GM12892 (cell line): ENCODE results near the gene CACNA2D3.

ENCODE experiments used
- POLR2A ChIP-seq: IDR thresholded peaks from 2 replicates; pipeline ENCODE4 v1.6.1; 2011; ENCODE audit warnings: low read depth, low read length, control low read depth
- POLR2AphosphoS5 ChIP-seq: IDR thresholded peaks from 2 replicates; pipeline ENCODE4 v1.6.1; 2011; ENCODE audit warnings: low read depth, low read length, control low read depth

DNA sequence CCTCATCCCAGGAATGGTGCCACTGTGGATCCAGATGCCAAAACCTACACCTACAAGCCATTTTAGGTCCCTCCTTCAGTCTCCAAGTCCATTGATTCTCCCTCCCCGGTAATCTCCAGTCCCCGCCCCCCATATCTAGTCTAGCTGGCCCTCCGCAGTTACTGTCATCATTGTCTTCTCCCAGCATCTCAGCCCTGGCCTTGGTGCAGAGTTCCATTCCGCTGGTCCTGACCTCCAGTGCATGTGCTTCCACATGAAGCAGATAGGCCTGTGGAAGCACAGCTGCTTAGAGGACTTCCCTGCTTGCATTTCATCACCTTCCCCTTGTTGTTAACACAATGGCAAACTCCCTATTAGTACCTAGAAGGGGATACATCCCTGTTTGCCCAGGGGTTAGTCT lies 473.7 kb downstream of the CACNA2D3 start:
- TF ChIP-seq POLR2AphosphoS5 (no peak), POLR2A (no peak)
